ENCODE results near the gene WNT8A.
A peak's percentile ranks its signal among the peaks of the same experiment; 100 is the strongest.

WNT8A gene

GRCh38 chr5:138078006-138078643 is 5.7 kb upstream of the WNT8A start:
- TF ChIP-seq EZH2 (IDR thresholded peaks at IDR 0.05; ENCODE audit: borderline replicate concordance, low read depth, low read length, severe bottlenecking) (no peak), CTCF (IDR thresholded peaks at IDR 0.05; ENCODE audit: borderline replicate concordance, extremely low read depth, low read length, poor library complexity, severe bottlenecking) (no peak)
- Histone ChIP-seq H3K9ac (ENCODE audit: low read depth, low read length) (no peak overlapping the region), H3K79me2 (ENCODE audit: insufficient read depth, low read length) (no peaks in the 10 kb centered on the region), H3K4me2 (ENCODE audit: insufficient read depth, low read length) (no peak overlapping the region), H3K4me3 (ENCODE audit: low read depth in 1 of 2, low read length in 2 of 2) (no peak overlapping the region), H2AFZ (ENCODE audit: low read depth, low read length) (peak overlapping the region; percentile 32; the same call in 1 of the 2 replicates), H3K4me1 (ENCODE audit: insufficient read depth, low read length) (peaks cover 24% of the 10 kb centered on the region), H4K20me1 (ENCODE audit: insufficient read depth, low read length) (no peaks in the 10 kb centered on the region), H3K36me3 (ENCODE audit: insufficient read depth, low read length) (no peaks in the 10 kb centered on the region), H3K27ac (ENCODE audit: low read length) (no peak overlapping the region), H3K9me3 (ENCODE audit: insufficient read depth, low read length, severe bottlenecking) (no peaks in the 10 kb centered on the region), H3K27me3 (ENCODE audit: insufficient read depth, low read length, poor library complexity) (no peaks in the 10 kb centered on the region)
- no peak for DNase-seq
- no peak for ATAC-seq (ENCODE audit: insufficient read depth, low read depth)

DNA sequence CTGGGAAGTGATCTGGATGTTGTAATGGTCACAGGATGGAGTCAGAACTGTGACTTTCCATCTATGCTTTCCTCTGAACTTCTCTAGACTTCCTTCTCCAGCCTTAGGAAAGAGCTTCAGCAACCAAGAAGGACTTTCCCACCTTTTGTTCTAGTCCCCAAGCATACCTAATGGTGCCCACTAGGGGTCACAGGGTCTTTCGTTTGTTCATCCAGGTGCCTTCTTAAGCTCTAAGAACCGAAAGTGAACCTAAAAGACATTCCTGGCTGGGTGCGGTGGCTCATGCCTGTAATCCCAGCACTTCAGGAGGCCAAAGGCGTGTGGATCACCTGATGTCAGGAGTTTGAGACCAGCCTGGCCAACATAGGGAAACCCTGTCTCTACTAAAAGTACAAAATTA is 1.8 kb upstream of the WNT8A start:
- peak; percentile 26 for DNase-seq
- no peaks in the 10 kb centered on the region for H3K27me3 ChIP-seq (ENCODE audit: insufficient read depth, low read length, poor library complexity)
- no peaks in the 10 kb centered on the region for H3K79me2 ChIP-seq (ENCODE audit: insufficient read depth, low read length)
- H3K9ac ChIP-seq (ENCODE audit: low read depth, low read length): peak overlapping the region; percentile 67
- H3K27ac ChIP-seq (ENCODE audit: low read length): peak overlapping the region; percentile 90
- peak overlapping the region; percentile 75 for H3K4me2 ChIP-seq (ENCODE audit: insufficient read depth, low read length)
- no peaks in the 10 kb centered on the region for H4K20me1 ChIP-seq (ENCODE audit: insufficient read depth, low read length)
- H3K36me3 ChIP-seq (ENCODE audit: insufficient read depth, low read length): no peaks in the 10 kb centered on the region
- ATAC-seq (ENCODE audit: insufficient read depth, low read depth): no peak
- TF ChIP-seq EZH2 (IDR thresholded peaks at IDR 0.05; ENCODE audit: borderline replicate concordance, low read depth, low read length, severe bottlenecking) (no peak), CTCF (IDR thresholded peaks at IDR 0.05; ENCODE audit: borderline replicate concordance, extremely low read depth, low read length, poor library complexity, severe bottlenecking) (peak; percentile 56)
- H3K9me3 ChIP-seq (ENCODE audit: insufficient read depth, low read length, severe bottlenecking): no peaks in the 10 kb centered on the region
- H2AFZ ChIP-seq (ENCODE audit: low read depth, low read length): peak overlapping the region; percentile 86
- no peak overlapping the region for H3K4me3 ChIP-seq (ENCODE audit: low read depth in 1 of 2, low read length in 2 of 2)
- peaks cover 24% of the 10 kb centered on the region for H3K4me1 ChIP-seq (ENCODE audit: insufficient read depth, low read length)

DNA sequence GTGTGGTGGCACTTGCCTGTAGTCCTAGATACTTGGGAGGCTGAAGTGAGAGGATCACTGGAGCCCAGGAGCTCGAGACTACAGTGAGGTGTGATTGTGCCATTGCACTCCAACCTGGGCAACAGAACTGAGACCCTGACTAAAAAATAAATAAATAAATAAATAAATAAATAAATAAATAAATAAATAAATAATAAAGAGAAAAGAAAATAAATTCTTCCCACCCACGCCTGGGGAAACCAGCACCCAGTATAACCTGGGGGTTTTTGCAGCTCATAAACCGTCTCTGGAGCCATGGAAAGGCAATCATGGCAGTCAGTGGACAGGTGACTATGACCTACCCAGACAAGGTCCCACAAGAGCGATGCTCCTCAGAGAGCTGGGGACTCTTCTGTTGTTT is 7.9 kb downstream of the WNT8A start:
- no peak for ATAC-seq (ENCODE audit: insufficient read depth, low read depth)
- Histone ChIP-seq H2AFZ (ENCODE audit: low read depth, low read length) (no peak overlapping the region), H3K36me3 (ENCODE audit: insufficient read depth, low read length) (no peaks in the 10 kb centered on the region), H3K27me3 (ENCODE audit: insufficient read depth, low read length, poor library complexity) (peaks cover 19% of the 10 kb centered on the region), H4K20me1 (ENCODE audit: insufficient read depth, low read length) (no peaks in the 10 kb centered on the region), H3K4me1 (ENCODE audit: insufficient read depth, low read length) (no peaks in the 10 kb centered on the region), H3K4me3 (ENCODE audit: low read depth in 1 of 2, low read length in 2 of 2) (no peak overlapping the region), H3K79me2 (ENCODE audit: insufficient read depth, low read length) (no peaks in the 10 kb centered on the region), H3K9me3 (ENCODE audit: insufficient read depth, low read length, severe bottlenecking) (no peaks in the 10 kb centered on the region), H3K27ac (ENCODE audit: low read length) (no peak overlapping the region), H3K9ac (ENCODE audit: low read depth, low read length) (no peak overlapping the region), H3K4me2 (ENCODE audit: insufficient read depth, low read length) (no peak overlapping the region)
- TF ChIP-seq EZH2 (IDR thresholded peaks at IDR 0.05; ENCODE audit: borderline replicate concordance, low read depth, low read length, severe bottlenecking) (no peak), CTCF (IDR thresholded peaks at IDR 0.05; ENCODE audit: borderline replicate concordance, extremely low read depth, low read length, poor library complexity, severe bottlenecking) (no peak)
- no peak for DNase-seq
